K562 (cell line): Measurements from ENCODE around the gene TCF4. TPM values are rescaled to one million over a fixed set of nuclear protein-coding genes. Genes with fewer than 3 reads are reported as not detected.

Experiments
- ATAC-seq: fragments of 200-7000 bp; cut with Tn5 transposase; 3 replicates; pipeline ENCODE4 v1.9.1; 2020; ENCODE audit warnings: moderate library complexity
- BruUV-seq: library from RNA; stranded (reverse); fragments of 400-500 nt; replicated peaks from 2 replicates; lab custom pipeline; 2021; lab: Mats Ljungman, UMichigan
- CTCF ChIA-PET: fragments of 300-600 bp; formaldehyde crosslinking; extraction: SDS; loops from one replicate; lab custom pipeline; 2021; ENCODE audit warnings: low intra/inter-chr PET ratio; lab: Yijun Ruan, JAX
- POLR2A ChIA-PET: fragments of 300-600, 350-650 bp; sonication (Branson Sonifier 250); formaldehyde crosslinking; extraction: SDS; loops from one replicate; lab custom pipeline; 2021; ENCODE audit warnings: antibody characterized with exemption, inconsistent platforms; lab: Yijun Ruan, JAX
- DNase-seq, 4 experiments: peaks; one replicate each; pipeline versions ENCODE4 v3.0.0 to v3.0.0-alpha.2; 2011 to 2018; ENCODE audit warnings: low spot score in 3 of 4, mixed read lengths in 3 of 4; ENCODE audit errors: extremely low read depth in 1 of 4
- FAIRE-seq: peaks from 2 replicates; lab custom pipeline; 2011; peaks lifted over from hg19 to GRCh38; lab: Jason Lieb, UNC
- H2AFZ ChIP-seq: 2 replicates; pipeline ENCODE4 v1.6.0; 2011; ENCODE audit warnings: low read depth, low read length, control low read depth, inconsistent platforms
- H3K27ac ChIP-seq: fragments of 200-600 bp; 3 replicates; pipeline ENCODE4 v1.8.0; 2011; ENCODE audit warnings: low read depth, mild to moderate bottlenecking, control low read depth, inconsistent platforms, low read length, moderate library complexity, mixed read lengths; ENCODE audit errors: extremely low read depth
- H3K27me3 ChIP-seq, 2 experiments: fragments of 300-600 bp in 1 of 2; 2 replicates in 1 of 2; 3 replicates in 1 of 2; pipeline versions ENCODE4 v1.6.0 to v1.8.0; 2011; ENCODE audit warnings: inconsistent platforms in 2 of 2, low read length in 2 of 2, mild to moderate bottlenecking in 1 of 2, mixed read lengths in 1 of 2, moderate library complexity in 1 of 2; ENCODE audit not compliant: control insufficient read depth in 2 of 2, insufficient read depth in 2 of 2
- H3K36me3 ChIP-seq: fragments of 300-600 bp; 3 replicates; pipeline ENCODE4 v1.8.0; 2011; ENCODE audit warnings: mild to moderate bottlenecking, low read length, inconsistent platforms; ENCODE audit not compliant: control insufficient read depth, insufficient read depth
- H3K4me1 ChIP-seq, 2 experiments: fragments of 200-600 bp in 1 of 2; replicated peaks in 1 of 2; 2 replicates in 1 of 2; 3 replicates in 1 of 2; pipeline versions ENCODE4 v1.5.1 to v1.8.0; 2011; ENCODE audit warnings: inconsistent platforms in 2 of 2, low read length in 2 of 2, mild to moderate bottlenecking in 1 of 2, mixed read lengths in 1 of 2, moderate library complexity in 1 of 2; ENCODE audit not compliant: control insufficient read depth in 2 of 2, insufficient read depth in 2 of 2
- H3K4me2 ChIP-seq: 2 replicates; pipeline ENCODE4 v1.6.1; 2011; ENCODE audit warnings: low read length, control low read depth, inconsistent platforms, mixed read lengths; ENCODE audit not compliant: insufficient read depth
- H3K4me3 ChIP-seq: fragments of 200-600 bp; sonication (generic), shearing (Covaris generic); 2 replicates; pipeline ENCODE4 v1.5.1; 2016; ENCODE audit warnings: control low read depth, inconsistent platforms
- H3K79me2 ChIP-seq: fragments of 200-600 bp; 3 replicates; pipeline ENCODE4 v1.8.0; 2011; ENCODE audit warnings: low read length, inconsistent platforms; ENCODE audit not compliant: control insufficient read depth, insufficient read depth
- H3K9ac ChIP-seq, 2 experiments: 2 replicates each; pipeline versions ENCODE4 v1.6.0 to v1.6.1; 2011; ENCODE audit warnings: low read depth in 2 of 2, low read length in 2 of 2, control low read depth in 1 of 2, inconsistent platforms in 1 of 2, mild to moderate bottlenecking in 1 of 2, mixed read lengths in 1 of 2; ENCODE audit not compliant: insufficient read depth in 1 of 2
- H3K9me1 ChIP-seq: one replicate; pipeline ENCODE4 v1.6.0; 2011; ENCODE audit warnings: inconsistent platforms, mild to moderate bottlenecking, low read length, moderate library complexity; ENCODE audit not compliant: control insufficient read depth, insufficient read depth
- H3K9me3 ChIP-seq: replicated peaks from 2 replicates; pipeline ENCODE4 v1.5.1; 2011; ENCODE audit warnings: low read depth, low read length, inconsistent platforms; ENCODE audit not compliant: control insufficient read depth, insufficient read depth
- H4K20me1 ChIP-seq: replicated peaks from 2 replicates; pipeline ENCODE4 v1.6.1; 2011; ENCODE audit warnings: low read length, inconsistent platforms, mixed read lengths; ENCODE audit not compliant: control insufficient read depth, insufficient read depth
- FOSL1 ChIP-seq: fragments of 200-800 bp; sonication (Bioruptor generic); conservative IDR thresholded peaks from 2 replicates; pipeline ENCODE4 v1.6.1; 2016; ENCODE audit warnings: missing genetic modification characterization, missing compliant biosample characterization
- FOXA1 ChIP-seq: fragments of 450-650 bp; IDR thresholded peaks from 2 replicates; pipeline ENCODE4 v1.6.1; 2016; ENCODE audit warnings: mild to moderate bottlenecking, borderline replicate concordance
- KLF1 ChIP-seq: fragments of 450-650 bp; IDR thresholded peaks from 2 replicates; pipeline ENCODE4 v1.6.1; 2016; ENCODE audit warnings: missing genetic modification characterization, missing compliant biosample characterization
- PTTG1 ChIP-seq: fragments of 450-650 bp; IDR thresholded peaks from 2 replicates; pipeline ENCODE4 v1.6.1; 2016; ENCODE audit warnings: low read depth, mild to moderate bottlenecking, missing genetic modification characterization, missing compliant biosample characterization
- TBP ChIP-seq: optimal IDR thresholded peaks from 2 replicates; pipeline ENCODE3; 2011; ENCODE audit warnings: low read depth, low read length, improper control_type of control experiment
- ZBTB7A ChIP-seq: IDR thresholded peaks from 2 replicates; pipeline ENCODE4 v1.6.1; 2011; ENCODE audit warnings: low read depth, mild to moderate bottlenecking, low read length, moderate library complexity, borderline replicate concordance; ENCODE audit not compliant: control insufficient read depth
- ZNF133 ChIP-seq: fragments of 250-450 bp; sonication (Bioruptor Pico); IDR thresholded peaks from 2 replicates; pipeline ENCODE4 v1.4.0; 2020; ENCODE audit warnings: mild to moderate bottlenecking
- ZNF431 ChIP-seq: sonication (generic); formaldehyde crosslinking; IDR thresholded peaks from 2 replicates; pipeline ENCODE4 v1.8.0; 2022; ENCODE audit warnings: mild to moderate bottlenecking, missing genetic modification reagents
- WGBS: fragments of 100-300 bp; shearing (Covaris generic); methylation state at CpG from one replicate; pipeline ENCODE4 v1.1.6; 2016; ENCODE audit warnings: low coverage, mixed read lengths; ENCODE audit not compliant: insufficient coverage; ENCODE audit errors: missing lambda C conversion rate; 5-methylcytosine and 5-hydroxymethylcytosine counted together
- in situ Hi-C: fragments of 300-500 bp; cut with MboI; formaldehyde crosslinking; loops from 4 replicates; pipeline ENCODE4 v1.15.0; 2018; ENCODE audit warnings: inconsistent platforms, mixed read lengths
- intact Hi-C: fragments of 100-400 bp; cut with micrococcal nuclease; formaldehyde crosslinking; loops from 2 replicates; pipeline ENCODE4 v1.14.2; 2022
- polyA plus RNA-seq, 8 experiments: library from polyadenylated mRNA; depleted of rRNA in 4 of 8; stranded (reverse) in 5 of 8; unstranded in 3 of 8; fragments of >200 nt; fragmentation: Nextera tagmentation in 2 of 8; fragmentation: Illumina TruSeq in 1 of 8; extraction: Ambion mirVana in 2 of 8; extraction: Trizol in 1 of 8; gene quantifications; 2 replicates each; pipeline versions ENCODE4 v1.2.1 to v1.2.3, GENCODE V29; 2011 to 2014; ENCODE audit warnings: inconsistent platforms in 1 of 8, missing spikeins in 1 of 8
- total RNA-seq, 7 experiments: library from RNA; depleted of rRNA in 6 of 7; stranded (reverse); fragments of >200 nt in 6 of 7; fragmentation: Illumina TruSeq in 2 of 7; extraction: Trizol in 2 of 7; gene quantifications; 2 replicates each; pipeline versions ENCODE4 v1.2.1 to v1.2.3, GENCODE V29; 2011 to 2021; ENCODE audit warnings: low replicate concordance in 1 of 7
- TF ChIP-seq, protein P1 (sequence below): fragments of 250-450 bp; sonication (Bioruptor Pico); IDR thresholded peaks from 2 replicates; pipeline ENCODE4 v1.5.0; 2021; ENCODE audit warnings: mild to moderate bottlenecking, moderate library complexity
- TF ChIP-seq, protein P2 (sequence below), 2 experiments: fragments of 450-650 bp in 1 of 2; sonication (generic) in 1 of 2; formaldehyde crosslinking in 1 of 2; IDR thresholded peaks in 1 of 2; conservative IDR thresholded peaks in 1 of 2; 2 replicates each; pipeline versions ENCODE4 v1.6.1 to v1.8.1; 2016 to 2023; ENCODE audit warnings: mild to moderate bottlenecking in 2 of 2, moderate library complexity in 2 of 2, inconsistent platforms in 1 of 2, missing genetic modification reagents in 1 of 2

Gene TCF4
- total and polyA plus RNA-seq, 9 of the 15 experiments (the other 6 are each of a cell fraction or from before 2014, with no cell fraction given), result 4.8 to 24.7 (median 15.2) TPM

DNA sequence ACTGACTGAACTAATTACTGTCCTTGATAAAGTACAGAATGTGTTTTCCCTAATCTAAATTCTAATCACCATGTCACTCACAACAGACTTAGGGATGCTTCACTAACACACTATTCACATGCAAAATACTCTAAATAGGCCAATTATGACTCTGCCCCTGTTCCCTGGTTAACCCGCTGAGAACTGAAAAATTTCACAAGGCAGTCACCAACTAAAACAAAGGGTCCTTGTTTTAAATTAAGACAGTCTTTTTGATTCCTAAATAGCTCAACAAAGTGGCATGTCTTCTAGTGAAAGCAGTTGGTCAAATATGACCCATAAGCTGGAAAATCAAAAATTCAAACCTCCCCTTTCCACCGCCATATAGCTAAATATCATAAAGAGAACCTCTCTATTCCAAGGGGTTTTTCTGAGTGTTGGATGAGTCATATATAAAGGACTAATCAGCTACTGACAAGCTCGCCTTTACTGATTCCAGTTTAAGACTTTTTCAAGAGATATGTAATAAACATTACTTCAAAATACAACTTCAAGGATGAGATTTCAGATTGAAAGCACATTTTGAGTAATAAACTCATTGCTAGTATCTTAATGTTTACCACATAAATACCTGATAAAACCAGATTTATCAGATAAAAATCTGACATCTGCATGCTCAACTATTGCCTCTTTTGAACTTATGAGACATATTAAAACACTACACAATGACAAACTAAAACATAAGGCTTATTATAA lies 235.8 kb downstream of the TCF4 start:
- Histone ChIP-seq H3K27ac (no peak overlapping the region), H3K9ac (no peak overlapping the region), H3K27me3 (no peaks in the 10 kb centered on the region), H3K4me1 (no peaks in the 10 kb centered on the region), H3K9me3 (no peaks in the 10 kb centered on the region), H3K4me3 (no peak overlapping the region), H2AFZ (no peak overlapping the region), H3K36me3 (no peaks in the 10 kb centered on the region), H3K4me2 (no peak overlapping the region), H4K20me1 (no peaks in the 10 kb centered on the region), H3K79me2 (no peaks in the 10 kb centered on the region), H3K9me1 (no peaks in the 10 kb centered on the region)
- in situ Hi-C loops (no loop called here), intact Hi-C loops (no loop called here)
- DNase-seq (no peak), ATAC-seq (no peak), FAIRE-seq (no peak)
- WGBS, result 53% methylated on average over 3 of the region's 3 CpGs
- BruUV-seq, result no TSS peak
- CTCF ChIA-PET, result no interaction called here
- POLR2A ChIA-PET, result interaction anchor here (0.7 kb wide), 1 partner anchor 685 kb away, joined by 4 read pairs; no protein-coding TSS in a partner anchor
- TF ChIP-seq, protein P1, sequence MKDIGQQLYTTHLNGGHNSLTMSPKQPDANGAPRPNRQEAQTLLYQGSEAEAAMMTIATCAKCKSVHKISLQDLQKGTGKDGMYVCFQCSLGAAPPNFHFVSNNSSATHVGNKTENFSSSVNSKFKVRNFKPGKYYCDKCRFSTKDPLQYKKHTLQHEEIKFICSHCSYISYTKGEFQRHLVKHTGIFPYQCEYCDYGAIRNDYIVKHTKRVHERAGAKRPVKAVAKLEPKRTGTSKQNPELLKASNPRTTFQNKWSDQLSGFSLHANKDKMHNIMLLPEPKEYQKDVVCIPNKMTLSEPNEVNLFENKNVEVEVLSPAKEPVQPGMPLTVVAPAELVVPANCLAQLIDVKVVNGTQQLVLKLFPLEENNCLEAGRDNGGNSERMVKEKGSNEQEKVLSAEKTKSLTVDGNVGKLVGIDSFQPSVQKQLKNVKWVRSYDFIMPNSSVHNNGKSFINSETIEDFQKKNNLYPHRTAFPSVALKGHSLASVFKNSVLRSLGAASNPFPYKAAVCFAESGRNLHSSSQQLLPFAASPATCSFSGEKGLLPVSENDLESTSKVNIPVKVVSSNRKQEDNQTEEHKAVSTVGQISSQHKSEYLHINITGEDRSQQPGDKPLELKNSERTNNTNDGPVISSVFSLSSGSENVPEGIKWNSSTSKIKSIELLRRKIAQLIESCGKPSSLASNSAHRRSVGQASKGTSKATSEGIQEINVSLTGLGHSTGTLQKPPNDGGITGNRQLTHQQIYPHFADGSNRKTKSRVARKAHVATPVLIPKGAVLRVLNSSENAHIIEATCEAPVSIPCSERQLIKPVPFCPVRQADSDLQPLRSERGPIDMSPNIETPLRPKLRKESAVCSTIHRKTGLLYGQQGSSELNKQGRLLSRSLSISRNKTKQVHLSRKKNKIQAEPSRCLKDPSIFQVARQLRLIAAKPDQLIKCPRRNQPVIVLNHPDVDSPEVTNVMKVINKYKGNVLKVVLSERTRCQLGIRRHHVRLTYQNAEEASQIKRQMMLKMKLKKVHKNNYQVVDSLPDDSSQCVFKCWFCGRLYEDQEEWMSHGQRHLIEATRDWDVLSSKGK, result no peak
- TF ChIP-seq ZBTB7A, result no peak
- no peak for TF ChIP-seq ZNF133
- no peak for TF ChIP-seq PTTG1 (tag)
- no peak for TF ChIP-seq FOXA1
- no peak for TF ChIP-seq TBP
- no peak for TF ChIP-seq KLF1 (tag)
- TF ChIP-seq, protein P2, sequence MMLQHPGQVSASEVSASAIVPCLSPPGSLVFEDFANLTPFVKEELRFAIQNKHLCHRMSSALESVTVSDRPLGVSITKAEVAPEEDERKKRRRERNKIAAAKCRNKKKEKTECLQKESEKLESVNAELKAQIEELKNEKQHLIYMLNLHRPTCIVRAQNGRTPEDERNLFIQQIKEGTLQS (IDR thresholded peaks at IDR 0.05), result 0 out of 2 replicates have a peak, but pooled peaks have one; percentile 19
- TF ChIP-seq, protein P2 (CRISPR knock-in tag; conservative IDR thresholded peaks at IDR 0.05), result no peak
- peak; percentile 57 for TF ChIP-seq FOSL1 (tag)
- TF ChIP-seq ZNF431, result no peak
